GM12875 (cell line): ENCODE data around the gene UGT1A4.

Source experiments
- H3K4me3 ChIP-seq: one replicate; pipeline ENCODE4 v1.5.1; 2011; ENCODE audit warnings: low read depth, low read length, control low read depth
- TF ChIP-seq, protein P1 (sequence below): IDR thresholded peaks from 2 replicates; pipeline ENCODE4 v1.5.1; 2011; ENCODE audit warnings: low read depth, mild to moderate bottlenecking, control low read depth, inconsistent platforms, low read length, moderate library complexity, borderline replicate concordance; ENCODE audit not compliant: insufficient read depth

Gene UGT1A4

GRCh38 chr2:233764264-233764663 lies 45.7 kb downstream of the UGT1A4 start:
- TF ChIP-seq, protein P1, sequence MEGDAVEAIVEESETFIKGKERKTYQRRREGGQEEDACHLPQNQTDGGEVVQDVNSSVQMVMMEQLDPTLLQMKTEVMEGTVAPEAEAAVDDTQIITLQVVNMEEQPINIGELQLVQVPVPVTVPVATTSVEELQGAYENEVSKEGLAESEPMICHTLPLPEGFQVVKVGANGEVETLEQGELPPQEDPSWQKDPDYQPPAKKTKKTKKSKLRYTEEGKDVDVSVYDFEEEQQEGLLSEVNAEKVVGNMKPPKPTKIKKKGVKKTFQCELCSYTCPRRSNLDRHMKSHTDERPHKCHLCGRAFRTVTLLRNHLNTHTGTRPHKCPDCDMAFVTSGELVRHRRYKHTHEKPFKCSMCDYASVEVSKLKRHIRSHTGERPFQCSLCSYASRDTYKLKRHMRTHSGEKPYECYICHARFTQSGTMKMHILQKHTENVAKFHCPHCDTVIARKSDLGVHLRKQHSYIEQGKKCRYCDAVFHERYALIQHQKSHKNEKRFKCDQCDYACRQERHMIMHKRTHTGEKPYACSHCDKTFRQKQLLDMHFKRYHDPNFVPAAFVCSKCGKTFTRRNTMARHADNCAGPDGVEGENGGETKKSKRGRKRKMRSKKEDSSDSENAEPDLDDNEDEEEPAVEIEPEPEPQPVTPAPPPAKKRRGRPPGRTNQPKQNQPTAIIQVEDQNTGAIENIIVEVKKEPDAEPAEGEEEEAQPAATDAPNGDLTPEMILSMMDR: no peak
- H3K4me3 ChIP-seq: no peak overlapping the region

GRCh38 chr2:233764761-233765160 lies 46.2 kb downstream of the UGT1A4 start:
- TF ChIP-seq, protein P1: no peak
- H3K4me3 ChIP-seq: no peak overlapping the region

DNA sequence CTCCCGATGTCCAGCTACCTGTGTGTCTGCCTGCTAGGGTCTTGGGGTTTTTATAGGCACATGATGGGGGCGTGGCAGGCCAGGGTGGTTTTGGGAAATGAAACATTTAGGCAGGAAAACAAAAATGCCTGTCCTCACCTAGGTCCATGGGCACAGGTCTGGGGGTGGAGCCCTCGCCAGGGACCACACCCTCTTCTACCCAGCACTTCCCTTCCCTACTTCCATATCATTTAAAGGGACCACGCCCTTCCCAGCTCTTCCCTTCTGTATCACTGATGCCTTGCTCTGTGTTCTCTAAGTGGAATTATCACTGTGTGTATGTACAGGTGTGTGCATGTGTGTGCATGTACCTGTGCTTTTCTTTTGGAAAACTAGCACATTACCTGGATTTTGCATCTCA lies 47.9 kb downstream of the UGT1A4 start:
- TF ChIP-seq, protein P1: no peak
- H3K4me3 ChIP-seq: no peak overlapping the region

DNA sequence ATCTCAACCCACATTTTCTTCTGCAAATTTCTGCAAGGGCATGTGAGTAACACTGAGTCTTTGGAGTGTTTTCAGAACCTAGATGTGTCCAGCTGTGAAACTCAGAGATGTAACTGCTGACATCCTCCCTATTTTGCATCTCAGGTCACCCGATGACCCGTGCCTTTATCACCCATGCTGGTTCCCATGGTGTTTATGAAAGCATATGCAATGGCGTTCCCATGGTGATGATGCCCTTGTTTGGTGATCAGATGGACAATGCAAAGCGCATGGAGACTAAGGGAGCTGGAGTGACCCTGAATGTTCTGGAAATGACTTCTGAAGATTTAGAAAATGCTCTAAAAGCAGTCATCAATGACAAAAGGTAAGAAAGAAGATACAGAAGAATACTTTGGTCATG lies 49.5 kb downstream of the UGT1A4 start:
- H3K4me3 ChIP-seq: no peak overlapping the region
- TF ChIP-seq, protein P1: no peak

DNA sequence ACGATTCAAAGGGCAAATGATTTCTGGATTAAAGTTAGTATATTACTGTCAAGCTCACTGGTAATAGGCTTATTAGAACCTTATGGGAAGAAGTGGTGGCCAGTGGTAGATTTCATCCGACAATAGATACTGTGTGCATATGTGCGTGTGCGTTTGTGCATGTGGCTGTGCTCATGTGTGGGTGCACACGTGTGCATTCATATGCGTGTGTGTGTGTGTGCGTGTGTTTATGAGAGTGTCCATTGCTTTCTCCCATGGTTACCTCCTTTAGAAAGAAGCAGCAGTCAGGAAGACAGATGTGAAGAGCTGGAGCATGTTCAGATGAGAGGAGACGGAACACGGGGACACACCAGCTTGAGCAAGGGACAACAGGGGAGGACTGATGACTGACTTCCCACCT lies 50.7 kb downstream of the UGT1A4 start:
- H3K4me3 ChIP-seq: no peak overlapping the region
- TF ChIP-seq, protein P1: no peak

DNA sequence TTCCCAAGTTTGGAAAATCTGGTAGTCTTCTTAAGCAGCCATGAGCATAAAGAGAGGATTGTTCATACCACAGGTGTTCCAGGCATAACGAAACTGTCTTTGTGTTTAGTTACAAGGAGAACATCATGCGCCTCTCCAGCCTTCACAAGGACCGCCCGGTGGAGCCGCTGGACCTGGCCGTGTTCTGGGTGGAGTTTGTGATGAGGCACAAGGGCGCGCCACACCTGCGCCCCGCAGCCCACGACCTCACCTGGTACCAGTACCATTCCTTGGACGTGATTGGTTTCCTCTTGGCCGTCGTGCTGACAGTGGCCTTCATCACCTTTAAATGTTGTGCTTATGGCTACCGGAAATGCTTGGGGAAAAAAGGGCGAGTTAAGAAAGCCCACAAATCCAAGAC lies 53.6 kb downstream of the UGT1A4 start:
- TF ChIP-seq, protein P1: no peak
- H3K4me3 ChIP-seq: no peak overlapping the region

- H3K4me3 ChIP-seq: no peak overlapping the region
- TF ChIP-seq, protein P1: no peak
Measured at GRCh38 chr2:233772583-233772982, 54.0 kb downstream of the UGT1A4 start.
